DMS153 treated with DMSO at 0.1 percent for 48 hours (cell line): ENCODE data around the gene CD180.

Experiments
- DNase-seq: peaks from one replicate; lab custom pipeline; 2025; ENCODE audit not compliant: unreplicated experiment; lab: John Stamatoyannopoulos, UW

CD180 gene

DNA sequence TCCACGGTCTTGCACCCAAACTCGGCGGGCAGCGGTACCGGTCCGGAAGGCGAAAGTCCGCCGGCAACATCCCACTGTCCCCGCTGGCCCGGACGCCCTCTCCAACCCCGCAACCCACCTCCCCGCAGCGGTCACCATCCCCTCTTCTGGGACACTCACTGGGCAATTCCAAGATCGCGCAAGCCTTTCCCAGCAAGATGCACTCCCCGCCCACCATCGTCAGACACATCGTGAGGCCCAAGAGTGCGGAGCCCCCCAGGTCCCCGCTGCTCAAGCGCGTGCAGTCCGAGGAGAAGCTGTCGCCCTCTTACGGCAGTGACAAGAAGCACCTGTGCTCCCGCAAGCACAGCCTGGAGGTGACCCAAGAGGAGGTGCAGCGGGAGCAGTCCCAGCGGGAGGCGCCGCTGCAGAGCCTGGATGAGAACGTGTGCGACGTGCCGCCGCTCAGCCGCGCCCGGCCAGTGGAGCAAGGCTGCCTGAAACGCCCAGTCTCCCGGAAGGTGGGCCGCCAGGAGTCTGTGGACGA is 33.3 kb downstream of the CD180 start:
- DNase-seq = no peak

DNA sequence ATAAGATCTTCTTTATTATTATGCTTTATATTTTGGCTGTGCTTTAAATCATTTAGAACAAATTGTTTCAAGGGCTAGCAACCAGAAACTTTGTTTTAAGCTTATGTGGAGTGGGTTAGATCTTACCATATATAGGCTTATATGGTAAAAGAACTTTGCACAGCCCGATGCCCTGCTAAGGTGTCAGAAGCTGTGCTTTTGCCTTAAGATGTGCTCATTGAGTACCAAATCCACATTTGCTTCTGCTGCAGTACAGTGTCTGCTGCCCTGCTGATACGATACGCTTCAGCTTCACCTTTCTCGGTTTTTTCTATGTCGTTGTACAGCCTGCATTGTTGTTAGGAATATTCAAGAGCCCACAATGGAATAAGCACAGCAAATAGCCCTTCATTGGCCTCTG is 34.8 kb downstream of the CD180 start:
- no peak for DNase-seq

DNA sequence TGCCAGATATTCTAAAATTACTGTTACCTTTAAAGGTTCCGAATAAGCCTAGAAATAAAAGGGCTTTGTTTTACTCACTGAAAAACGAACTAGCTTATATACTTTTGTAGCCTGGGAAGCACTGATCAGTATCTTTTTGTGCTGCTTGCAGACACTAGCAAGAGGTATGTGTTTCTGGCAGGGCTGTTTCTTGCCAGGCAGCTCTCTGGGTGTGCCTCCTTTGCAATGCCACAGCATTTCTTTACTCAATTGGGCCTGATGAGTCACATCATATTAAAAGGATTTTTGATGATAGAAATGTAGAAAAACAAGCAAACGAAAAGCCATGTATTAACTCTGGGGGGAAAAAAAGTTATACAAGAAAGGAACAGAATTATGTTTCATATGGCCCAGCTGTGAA is 35.6 kb downstream of the CD180 start:
- DNase-seq = no peak

DNA sequence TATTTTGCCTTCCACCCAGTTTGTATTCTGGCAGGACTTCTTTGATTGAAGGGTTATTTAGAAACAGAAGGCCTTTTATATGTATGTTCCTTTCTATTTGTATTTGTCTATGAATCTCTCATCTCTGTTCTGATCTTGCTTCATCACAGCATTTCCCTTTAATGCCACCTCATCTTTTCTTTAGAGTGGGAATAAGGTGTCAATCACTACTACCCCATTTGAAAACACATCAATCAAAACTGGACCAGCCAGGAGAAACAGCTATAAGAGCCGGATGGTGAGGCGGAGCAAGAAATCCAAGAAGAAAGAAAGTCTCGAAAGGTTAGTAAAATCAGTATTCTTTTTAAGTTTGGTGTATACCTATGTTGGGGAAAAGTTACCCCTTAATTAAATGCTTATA is 36.3 kb downstream of the CD180 start:
- DNase-seq = no peak

DNA sequence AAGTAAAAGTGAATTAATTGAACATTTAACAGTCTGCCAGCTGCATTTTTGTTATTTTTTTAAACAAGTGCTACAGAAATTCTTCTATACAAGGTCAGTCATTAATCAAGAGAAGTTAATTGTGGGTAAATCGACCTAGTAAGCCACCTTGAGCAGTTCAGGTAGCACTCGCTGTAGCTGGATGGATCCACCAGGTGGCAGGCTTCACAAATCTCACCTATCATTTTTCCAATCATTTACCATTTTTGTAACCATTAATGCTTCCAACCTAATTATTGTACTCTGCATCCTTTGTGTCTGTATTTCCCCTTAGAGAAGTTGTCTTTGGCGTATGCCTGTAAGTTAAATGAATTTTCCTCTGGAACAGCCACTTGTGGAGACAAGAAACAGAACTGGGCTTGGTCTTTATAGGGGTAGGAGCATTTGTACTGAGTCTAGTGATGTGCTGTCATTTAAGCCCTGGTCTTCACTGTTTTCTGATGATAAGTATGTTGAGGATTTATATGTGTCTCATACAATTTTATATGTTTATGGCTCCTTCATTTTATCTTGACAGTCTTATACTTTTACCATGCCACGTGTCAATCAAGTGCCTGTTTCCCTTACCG is 39.5 kb downstream of the CD180 start:
- DNase-seq = no peak

DNA sequence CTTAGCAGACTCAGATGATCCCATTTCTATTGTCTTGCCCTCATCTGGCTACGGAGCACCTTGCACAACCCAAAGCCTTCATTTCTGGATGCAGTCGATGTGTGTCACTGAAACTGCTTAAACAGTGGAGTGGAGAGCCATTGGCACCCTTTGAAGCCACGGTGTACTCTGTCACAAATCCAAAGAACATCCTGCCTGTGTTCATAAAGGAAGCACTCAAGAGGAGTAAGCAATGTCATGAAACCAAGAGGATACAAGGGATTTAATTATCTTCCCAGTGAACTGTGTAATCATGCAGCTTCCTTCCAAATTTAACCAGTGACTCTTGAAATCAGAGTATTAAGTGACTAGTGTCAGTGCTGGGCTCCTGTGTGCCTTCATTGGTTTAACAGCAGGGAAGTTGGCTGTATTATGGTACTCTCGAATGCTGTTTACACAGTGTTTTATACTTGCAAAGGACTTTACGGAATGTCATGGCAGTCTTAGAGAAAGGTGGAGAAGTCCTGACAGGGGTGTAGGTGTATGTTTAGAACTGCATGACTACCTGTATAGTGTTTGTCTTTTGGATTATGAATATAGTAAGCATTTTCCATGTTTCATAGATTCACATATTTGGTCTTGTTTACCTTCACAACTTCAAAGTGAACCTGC is 41.9 kb downstream of the CD180 start:
- no peak for DNase-seq

DNA sequence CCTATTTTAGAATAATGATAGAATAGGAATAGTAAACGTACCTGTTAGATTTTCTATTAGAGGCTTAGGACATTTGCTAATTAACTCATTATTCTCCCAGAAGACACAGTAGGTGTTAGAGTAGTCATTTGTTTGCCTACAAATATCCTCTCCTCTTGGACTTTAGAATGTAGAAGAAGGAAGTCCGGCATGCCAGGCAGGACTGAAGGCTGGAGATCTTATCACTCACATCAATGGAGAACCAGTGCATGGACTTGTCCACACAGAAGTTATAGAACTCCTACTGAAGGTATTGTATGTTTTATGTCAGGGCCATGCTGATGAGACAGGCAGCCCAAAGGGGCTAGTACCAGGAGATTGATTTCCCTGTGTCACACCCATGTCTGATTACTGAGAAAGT is 43.3 kb downstream of the CD180 start:
- no peak for DNase-seq

DNA sequence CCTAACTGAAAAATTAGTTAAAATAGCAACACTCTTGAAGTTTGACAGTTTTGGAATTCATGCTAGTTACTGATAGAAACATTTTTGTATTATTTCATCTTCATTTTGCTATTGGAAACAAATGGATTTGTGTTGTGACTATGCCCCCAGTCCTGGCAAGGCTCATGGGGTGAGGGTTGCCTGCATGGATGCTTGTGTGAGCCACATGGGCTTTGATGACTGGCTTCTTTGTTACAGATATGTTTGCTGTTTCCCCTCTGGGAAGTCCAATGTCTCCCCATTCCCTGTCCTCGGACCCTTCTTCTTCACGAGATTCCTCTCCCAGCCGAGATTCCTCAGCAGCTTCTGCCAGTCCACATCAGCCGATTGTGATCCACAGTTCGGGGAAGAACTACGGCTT is 44.2 kb downstream of the CD180 start:
- no peak for DNase-seq

DNA sequence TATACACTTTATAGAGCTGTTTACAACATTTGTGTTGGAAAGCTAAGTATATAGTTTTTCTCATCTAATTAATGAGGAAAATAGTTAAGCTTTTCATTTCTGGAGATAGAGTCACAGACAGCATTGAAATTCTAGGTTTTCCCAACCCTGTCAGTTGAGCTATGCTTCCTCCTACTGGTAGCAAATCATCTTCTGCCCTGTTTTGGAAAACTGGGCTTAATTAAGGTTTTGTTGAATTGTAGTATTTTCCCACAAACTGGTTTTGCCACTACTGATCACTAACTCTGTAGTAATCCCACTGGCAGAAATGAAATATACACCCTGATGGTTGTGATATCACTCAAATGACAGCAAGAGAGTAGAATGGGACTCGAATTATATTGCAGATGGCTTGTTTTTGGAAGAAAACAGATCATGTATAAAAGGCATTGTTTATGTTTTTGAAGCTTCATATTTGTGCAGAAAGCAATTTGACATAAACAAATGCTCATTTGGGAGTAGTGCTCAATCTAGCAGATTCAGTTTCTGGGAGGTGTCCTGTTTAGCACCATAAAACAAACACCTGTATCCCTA is 46.6 kb downstream of the CD180 start:
- no peak for DNase-seq

DNA sequence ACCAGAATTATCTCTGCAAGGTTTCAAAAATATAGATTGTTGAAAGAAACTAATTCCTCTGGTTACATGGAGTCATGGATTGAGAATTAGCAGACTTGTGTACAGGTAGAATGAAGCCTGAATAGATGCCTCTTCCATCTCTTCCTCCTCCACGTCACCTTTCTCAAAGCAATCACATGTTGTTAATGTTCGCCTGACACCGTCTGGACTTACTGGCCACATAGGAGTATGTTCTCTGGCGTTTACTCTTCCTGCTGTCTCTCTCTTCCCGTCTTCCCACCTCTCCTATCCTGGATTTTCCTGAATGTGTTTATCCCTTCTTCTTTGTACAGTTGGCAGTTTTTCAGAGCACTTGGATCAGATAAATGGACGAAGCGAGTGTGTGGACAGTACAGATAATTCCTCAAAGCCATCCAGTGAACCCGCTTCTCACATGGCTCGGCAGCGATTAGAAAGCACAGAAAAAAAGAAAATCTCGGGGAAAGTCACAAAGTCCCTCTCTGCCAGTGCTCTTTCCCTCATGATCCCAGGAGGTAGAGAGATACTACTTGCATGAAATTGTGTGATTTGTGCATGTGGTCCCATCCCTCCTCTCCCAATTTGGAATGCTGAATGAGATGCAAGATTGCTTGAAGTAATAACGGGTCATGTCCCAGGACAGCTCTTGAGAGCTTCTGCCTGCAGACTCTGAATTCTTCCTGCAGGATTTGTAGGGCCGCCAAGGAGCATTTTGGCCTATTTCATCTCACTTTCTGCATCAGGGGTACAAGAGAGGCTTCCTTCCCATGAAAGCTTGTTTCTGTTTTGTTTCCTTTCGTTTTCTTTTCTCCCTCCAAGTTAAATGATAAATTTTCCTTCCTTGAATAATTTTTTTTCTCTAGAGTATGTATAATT is 47.3 kb downstream of the CD180 start:
- DNase-seq = no peak

DNA sequence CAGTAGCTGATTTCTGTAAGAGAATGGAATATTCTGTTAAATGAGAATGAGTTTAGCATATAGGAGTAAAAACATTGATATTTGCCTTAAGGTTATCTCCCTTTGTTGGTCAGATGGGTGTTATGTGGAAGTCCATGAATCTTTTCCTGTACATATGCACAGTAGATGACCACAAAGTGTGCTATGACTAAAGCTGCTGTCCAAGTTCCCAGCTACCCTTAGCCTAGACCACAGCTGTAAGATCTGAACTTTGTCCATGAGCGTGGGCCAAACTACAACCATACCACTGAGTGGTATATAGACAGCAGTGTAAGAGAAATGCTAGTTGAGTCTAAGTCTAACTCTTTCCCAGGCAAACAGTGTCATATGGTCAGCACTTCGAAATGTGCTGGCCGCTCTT is 48.8 kb downstream of the CD180 start:
- DNase-seq = no peak

DNA sequence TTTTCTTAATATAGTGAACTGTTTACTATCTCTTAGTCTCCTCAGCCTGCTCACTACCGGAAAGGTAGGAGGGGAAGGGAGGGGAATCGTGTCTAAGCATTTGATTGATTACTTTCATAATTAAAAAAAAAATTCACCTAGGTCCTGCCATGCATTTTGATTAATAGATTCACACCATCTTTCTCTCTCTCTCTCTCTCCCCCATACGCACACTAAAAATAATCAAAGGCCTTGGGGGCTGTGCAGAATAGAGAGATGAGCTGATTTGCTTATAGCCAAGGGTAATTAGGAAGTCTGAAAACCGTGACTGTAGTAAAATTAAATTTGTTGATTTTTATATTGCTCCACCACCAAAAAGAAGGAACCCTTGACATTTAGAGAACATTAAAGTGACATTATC is 49.6 kb downstream of the CD180 start:
- no peak for DNase-seq

DNA sequence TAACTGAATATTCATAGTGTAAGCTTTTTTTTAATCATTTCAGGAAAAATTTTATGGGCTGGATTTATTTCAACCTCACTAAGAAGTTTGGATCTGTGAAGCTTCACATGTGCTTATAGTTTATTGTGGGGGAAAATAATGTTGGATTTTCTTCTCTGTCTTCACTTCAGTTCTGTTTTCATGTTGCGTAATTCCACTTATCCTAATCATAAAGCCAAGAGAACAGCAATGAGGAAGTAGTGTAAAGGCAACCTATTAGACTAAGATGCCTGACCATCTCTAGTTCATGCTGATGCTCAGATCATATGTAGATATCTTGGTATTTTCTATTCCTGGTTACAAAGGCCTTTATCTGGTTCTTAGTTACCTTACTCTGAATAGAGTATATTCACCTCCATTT is 50.0 kb downstream of the CD180 start:
- no peak for DNase-seq

DNA sequence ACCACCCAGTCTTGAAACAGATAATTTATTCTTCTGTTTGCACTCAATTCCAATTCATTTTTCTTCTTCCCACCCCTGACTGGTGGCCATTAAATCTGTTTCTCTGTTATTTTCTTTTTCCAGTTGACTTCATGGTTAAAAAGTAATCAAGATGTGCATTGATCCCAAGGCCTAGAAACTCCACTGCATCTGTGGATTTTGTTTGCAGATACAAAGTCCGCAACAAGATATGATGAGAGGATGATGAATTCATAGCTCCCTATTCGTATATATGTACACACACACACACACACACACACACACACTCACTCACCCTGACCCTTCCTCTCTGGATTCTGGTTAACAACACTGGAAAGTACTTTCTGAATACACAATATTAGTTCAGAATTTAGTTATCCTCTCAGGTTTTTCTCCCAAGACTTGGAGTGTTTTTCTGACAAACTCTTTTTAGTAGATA is 52.4 kb downstream of the CD180 start:
- no peak for DNase-seq

DNA sequence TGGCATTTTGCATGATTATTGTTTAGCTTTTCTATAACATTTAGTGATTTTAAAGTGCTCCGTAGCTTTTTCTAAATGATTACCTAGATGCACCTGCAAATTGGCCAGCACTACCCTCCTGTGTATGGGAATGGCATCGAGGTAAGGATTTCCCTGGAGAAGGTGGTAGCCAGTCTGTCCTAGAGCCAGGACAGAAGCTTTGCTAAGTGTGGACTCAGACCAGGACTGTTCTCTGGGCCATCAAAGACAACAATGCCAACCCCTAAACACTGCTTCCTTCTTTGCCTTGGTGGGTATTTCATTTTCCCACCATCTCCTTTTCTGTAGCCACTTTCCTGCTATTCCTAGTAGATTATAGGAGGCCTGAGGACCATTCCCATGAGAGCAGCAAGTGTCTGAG is 53.0 kb downstream of the CD180 start:
- no peak for DNase-seq

DNA sequence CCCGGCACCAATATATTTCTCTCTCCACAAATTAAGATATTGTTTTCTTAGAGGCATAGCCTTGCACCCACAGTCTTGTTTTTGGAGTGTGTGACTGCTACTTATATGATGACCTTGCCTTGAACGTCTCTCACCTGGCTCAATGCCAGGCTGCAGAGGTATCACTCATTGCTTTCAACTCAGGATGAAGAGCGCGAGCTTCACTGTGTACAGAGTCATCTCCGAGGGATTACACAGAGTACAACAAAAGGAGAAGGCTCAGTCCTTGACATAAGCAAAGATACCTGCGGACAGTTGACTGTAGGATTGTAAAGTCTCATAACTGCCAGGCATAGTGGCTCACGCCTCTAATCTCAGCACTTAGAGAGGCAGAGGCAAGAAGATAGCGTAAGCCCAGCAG is 53.8 kb downstream of the CD180 start:
- no peak for DNase-seq

DNA sequence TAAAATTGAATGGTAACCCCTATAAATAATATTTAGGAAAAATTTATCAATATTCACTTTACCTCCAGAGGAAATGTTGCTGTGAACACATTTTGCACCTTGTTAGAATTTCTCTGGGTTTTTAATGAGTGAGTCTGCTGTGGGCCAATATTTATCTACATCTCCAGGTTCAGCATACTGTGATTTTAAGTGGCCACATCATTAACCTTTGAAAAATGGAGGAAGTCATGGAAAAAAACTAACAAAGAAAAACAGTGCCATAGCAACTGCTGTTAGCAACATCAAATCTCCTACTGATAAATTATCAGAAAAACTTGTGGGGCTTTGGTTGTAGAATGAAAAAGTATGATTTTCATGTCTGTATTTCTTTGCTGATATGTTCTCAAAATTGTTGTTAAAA is 55.0 kb downstream of the CD180 start:
- DNase-seq = no peak

DNA sequence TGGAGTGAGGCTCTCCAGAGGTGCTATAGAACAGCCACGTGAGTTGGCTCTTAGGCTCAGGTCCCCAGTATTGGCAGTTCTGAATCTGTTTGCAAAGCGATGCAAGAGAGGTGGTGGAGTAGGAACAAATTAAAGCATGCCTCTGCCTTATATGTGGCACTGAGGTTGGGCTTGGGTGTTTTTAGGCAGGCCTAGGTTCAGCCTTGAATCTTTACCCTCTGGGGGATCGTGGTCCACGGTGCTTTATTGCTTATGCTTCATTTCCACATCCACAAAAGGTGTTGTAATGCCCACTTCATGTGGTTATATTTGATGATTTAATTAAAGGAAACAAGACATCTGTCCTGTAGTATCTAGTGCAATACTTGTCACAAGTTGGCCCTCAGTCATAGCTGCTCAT is 56.2 kb downstream of the CD180 start:
- DNase-seq = no peak

DNA sequence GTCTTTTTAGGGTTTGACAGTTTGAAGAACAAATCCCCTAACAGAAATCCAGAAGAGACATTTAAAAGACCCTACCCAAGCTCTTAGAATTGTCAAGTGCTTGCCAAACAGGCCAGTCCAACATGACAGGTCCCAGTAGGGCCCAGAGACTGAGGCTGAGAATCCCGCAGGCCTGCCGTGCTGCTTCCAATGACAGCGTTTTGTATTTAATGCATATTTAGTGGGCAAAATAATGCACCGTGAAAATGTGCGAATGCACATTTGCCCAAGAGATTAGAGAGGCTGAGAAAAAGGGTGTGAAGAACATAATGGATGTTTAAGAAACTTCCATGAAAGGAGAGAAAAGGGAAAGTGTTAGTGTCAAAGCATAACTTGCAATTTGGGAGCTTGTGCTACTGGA is 57.6 kb downstream of the CD180 start:
- no peak for DNase-seq

DNA sequence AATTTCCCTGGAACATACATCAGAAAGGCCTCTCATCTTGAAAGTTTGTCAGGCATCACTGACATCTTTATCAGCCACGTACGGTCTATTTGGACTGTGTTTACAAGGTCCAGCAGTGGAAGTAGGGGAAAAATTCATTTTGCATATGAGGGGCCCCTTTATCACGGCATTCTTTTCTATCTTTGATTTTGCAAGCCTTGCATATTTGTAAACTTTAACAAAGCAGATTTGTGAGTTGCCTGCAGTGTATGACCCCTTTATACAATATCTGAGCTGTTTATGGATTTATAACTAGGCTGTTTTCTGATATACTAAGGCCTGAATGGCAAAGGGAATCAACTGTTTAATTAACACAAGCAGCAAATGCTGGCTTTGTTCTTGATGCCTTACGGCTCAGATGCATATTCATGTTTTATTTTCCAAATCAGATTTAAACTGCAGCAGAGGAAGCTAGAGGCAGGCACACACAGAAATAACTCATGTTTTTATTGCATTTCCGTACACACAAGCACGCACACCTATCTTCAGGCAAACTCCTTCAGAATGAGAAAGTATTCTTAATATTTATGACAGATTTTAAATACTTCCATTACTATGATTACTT is 61.1 kb downstream of the CD180 start:
- no peak for DNase-seq

DNA sequence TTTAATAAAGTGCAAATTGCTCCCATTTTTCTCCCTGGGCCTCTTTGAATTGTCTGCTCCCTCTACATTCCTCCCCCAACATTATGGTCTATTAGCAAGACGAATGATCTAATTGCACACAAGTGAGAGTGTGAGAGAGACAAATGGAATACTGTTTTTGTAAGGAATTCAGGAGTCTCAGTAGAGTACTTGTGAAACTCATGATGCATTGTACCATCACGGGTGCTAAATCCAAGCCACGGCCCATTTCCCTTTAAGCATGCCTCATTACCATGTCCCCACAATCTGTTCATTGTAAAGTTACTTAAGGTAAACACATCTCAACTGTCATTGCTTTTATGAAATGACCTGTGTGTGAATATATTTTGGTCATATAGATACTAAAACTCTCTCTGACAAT is 62.8 kb downstream of the CD180 start:
- no peak for DNase-seq
